ENCODE results near the gene METTL23.
A peak's percentile ranks its signal among the peaks of the same experiment; 100 is the strongest.

The METTL23 gene, protein sequence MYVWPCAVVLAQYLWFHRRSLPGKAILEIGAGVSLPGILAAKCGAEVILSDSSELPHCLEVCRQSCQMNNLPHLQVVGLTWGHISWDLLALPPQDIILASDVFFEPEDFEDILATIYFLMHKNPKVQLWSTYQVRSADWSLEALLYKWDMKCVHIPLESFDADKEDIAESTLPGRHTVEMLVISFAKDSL

DNA sequence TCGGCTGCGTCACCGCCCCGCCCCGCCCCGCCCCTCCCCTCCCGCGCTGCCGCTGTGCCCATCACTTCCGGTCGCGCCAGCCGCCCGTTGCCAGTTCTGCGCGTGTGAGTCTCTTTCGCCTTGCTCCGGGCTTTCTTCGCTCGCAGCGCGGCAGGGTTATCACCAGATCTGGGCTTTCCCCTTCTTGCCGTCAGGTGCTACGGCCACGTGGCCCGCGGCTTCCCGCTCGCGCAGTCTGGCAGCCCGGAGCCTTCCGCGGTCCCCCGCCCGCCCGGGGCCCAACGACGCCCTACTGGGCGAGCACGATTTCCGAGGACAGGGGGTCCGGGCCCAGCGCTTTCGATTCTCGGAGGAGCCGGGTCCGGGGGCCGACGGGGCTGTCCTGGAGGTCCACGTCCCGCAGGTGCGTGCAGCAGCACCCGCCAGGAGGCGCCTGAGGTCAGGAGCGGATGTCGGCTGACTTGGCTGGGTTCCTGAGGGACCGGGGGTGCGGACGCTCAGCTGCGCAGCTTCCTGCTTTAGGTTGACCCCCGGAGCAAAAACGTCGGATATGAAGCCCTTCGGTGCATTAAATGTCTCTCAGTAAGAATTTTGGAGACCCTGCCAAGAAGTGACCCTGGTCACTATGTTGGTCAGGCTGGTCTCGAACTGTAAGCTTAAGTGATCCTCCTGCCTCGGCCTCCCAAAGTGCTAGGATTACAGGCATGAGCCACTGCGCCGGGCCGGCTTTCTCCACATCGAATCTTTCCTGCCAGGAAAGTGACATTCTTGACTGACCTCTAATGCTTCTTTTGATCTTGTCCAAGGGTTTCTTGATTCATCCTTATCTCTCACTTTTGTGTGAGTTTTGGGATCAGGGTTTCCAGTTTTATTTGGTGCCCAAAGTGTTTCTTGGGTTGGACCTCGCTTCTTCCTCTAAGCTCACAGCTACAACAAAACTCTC, at the start of gene METTL23:
Gene METTL23, plus strand, starts transcription at position 64 of the 943 bp plus-strand sequence. CDS start 2,872 bp downstream, outside the sequence.
- peak; percentile 75 for DNase-seq

- DNase-seq = no peak
These were observed 49.2 kb upstream of the METTL23 start for GRCh38 chr17:76677406-76677805.

- peak; percentile 46 for DNase-seq
These were observed 48.3 kb upstream of the METTL23 start for GRCh38 chr17:76678330-76678729.

DNA sequence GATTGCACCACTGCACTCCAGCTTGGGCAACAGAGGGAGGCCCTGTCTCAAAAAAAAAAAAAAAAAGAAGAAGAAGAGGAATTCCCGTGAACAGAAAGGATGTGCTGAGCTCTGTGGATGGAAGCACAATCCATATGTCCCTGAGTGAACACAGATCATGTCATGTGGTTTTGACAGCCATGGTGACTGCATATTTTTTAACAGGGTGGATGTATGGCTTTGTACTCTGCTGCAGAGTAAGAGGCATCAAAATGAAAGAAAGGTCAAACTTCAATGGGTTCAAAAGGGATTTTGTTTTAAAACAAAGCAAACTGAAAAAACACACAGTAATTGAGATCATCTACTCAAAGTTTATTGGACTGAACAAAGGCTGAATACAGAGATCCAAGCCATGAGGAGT, 47.4 kb upstream of the METTL23 start:
- DNase-seq = no peak

DNA sequence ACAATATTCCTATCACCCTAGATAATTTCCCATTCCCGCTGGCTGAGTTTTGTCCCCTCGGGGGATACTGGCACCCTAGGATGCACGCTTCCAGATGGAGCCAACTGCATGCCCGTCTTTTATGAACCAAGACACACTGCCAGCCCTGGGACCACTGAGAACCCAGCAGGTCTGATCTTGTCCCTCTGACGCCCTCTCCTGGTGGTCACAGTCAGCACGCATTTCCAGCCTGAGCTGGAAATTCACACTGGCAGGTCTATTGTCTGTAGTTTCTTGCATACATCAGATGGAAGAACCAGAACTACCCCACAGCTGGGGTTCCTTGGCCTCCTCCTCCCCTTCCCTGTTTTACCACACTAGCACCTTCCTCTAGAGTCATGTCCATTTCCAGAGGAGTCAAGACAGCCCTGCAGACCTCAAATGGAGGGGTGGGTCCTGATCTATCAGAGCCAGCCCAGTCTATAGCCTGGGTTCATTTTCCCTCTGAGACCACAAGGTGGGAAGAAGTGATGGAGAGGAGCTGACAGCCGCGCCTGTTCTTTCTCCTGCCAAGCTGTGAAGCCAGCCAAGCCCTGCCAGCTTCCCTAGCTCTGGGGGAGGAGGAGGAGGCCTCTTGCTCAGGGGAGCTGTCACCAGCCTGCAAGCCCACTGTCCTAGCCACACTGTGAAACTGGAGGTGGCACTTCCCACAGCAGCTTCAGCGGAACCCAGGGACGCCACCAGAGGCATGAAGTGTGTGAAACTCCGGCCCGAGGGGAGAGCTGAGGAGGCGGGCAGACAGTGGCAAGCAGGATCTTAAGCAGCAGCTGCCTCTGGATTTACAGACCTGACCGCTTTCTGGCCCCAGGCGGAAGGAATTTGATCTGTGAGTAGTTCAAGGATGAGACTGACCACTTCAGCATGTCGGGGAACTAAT, 45.2 kb upstream of the METTL23 start:
- DNase-seq = peak; percentile 62

- no peak for DNase-seq
These were observed 44.3 kb upstream of the METTL23 start for GRCh38 chr17:76682296-76682695.

DNA sequence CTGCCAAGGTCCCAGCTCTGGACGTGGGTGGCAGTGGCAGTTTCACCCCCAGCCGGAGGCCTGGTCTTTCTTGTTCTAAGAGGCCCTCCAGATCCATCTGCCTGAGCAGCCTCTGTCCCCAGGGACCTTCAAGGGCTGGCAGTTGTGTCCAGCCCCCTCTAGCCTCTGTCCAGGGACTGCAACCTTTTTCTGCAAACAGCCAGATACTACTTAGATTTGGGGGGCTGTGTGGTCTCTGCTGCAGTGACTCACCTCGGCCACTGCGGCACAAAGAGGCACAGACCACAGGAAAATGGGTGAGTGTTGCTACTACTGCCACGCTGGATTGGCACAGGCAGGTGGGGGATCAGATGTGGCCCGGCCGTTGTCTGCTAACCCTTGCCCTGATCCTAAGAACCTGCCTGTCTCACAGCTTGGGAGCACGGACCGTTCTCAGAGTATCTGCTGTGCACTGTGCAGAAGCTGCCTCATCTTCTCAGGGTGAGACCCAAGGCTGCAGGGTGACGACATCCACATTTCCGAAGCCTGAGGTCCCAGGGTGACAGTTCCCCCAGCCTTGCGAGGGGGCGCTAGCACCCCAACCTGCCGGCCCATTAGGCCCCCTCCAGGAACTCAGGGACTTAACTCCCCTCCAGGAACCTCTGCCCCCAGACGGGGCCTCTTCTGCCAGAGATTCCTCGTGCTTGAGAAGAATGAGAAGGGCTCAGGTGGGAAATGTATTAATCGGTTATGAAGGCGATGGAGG, 43.5 kb upstream of the METTL23 start:
- no peak for DNase-seq

- DNase-seq = no peak
These were observed 42.5 kb upstream of the METTL23 start for GRCh38 chr17:76683921-76684745.

GRCh38 chr17:76684756-76685155, 41.9 kb upstream of the METTL23 start:
- DNase-seq = no peak

- DNase-seq = no peak
These were observed 41.3 kb upstream of the METTL23 start for GRCh38 chr17:76685366-76685765.

- no peak for DNase-seq
These were observed 40.8 kb upstream of the METTL23 start for GRCh38 chr17:76685846-76686245.

DNA sequence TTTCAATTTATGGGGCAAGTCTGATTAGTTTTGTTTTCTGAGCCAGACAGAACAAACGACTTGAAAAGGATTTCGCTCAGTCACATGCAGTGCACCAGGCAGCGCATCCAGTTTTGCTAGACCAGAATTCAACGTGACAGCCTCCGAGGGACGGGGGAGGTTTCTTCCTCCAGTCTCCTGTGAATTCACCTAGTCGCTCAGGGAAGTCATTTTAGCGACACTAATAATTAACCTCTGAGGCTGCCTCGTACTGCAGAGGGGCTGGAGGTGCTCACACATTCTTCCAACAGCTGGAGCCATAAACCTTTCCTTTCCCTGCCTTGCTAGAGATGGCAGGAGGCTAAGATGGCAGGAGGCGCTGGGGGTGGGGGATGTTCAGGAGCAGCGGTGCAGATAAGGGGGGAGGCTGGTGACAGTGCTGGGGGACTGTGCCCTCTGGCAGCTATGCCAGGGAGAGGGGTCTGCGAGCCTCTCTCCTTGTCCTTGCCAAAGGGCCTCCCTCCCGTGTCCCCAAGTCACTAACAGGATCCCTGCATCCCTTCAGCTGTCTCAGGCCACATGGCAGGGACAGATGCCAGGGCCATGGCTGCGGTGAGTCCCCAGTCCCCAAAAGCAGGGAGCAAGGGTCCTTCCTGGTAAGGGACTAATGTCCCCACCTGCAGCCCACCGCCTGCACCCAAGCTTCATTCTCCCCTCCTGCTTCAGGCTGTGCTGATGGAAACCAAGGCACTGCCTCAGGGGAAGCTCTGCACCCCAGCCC, 39.9 kb upstream of the METTL23 start:
- no peak for DNase-seq

DNA sequence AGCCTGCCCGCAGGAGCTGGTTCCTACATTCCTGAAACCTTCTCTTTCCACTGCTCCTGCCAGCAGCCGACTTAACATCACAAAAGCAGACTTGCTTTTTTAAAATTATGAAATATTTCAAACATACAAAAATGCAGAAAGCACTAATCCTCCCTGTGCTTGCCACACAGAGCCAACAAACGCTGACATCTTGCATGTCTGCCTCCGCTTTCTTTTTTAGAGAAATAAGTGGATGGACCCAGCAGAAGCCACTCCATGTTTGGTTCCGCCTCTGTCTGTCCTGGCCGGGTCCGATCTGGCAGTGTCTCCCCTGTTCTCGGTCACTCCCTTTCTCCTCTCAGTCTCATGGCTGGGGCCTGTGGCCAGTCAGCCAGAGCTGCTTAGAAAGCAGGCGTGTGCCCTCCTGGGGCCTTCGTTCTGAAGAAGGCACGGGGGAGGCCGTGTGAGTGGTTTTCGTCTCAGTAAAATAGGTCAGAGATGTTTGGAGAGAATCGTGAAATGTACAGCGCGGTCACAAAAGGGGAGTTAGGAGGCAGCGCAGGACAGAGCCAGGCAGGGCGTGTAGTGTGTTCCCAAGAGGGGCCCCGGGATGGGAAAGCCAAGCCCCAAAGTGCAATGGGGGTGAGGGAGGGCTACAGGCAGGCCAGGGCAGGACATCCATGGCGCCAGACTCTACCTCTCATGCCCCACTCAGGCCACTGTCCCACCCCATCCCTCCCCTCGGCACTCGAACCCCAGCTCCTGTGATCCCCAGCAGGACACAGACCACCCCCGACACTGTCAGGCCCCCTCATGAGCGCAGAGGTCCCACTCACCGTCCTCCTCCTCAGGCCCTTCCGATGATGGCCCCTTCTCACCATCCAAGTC, 39.1 kb upstream of the METTL23 start:
- DNase-seq = no peak

- DNase-seq = no peak
These were observed 38.4 kb upstream of the METTL23 start for GRCh38 chr17:76688165-76688622.

DNA sequence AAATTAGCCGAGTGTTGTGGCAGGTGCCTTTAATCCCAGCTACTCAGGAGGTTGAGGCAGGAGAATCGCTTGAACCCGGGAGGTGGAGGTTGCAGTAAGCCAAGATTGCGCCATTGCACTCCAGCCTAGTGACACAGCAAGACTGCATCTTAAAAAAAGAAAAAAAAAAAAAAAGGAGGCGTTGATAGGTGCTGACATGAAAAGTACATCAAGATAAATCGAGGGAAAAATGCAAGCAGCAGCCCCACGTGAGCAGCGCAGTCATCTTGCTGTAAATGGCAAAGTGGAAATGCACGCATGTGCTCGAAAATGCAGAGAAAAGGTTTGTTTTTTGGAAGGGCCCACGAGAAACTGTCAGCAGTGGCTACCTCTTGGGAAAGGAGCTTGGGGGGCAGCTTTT, 36.8 kb upstream of the METTL23 start:
- DNase-seq = no peak

DNA sequence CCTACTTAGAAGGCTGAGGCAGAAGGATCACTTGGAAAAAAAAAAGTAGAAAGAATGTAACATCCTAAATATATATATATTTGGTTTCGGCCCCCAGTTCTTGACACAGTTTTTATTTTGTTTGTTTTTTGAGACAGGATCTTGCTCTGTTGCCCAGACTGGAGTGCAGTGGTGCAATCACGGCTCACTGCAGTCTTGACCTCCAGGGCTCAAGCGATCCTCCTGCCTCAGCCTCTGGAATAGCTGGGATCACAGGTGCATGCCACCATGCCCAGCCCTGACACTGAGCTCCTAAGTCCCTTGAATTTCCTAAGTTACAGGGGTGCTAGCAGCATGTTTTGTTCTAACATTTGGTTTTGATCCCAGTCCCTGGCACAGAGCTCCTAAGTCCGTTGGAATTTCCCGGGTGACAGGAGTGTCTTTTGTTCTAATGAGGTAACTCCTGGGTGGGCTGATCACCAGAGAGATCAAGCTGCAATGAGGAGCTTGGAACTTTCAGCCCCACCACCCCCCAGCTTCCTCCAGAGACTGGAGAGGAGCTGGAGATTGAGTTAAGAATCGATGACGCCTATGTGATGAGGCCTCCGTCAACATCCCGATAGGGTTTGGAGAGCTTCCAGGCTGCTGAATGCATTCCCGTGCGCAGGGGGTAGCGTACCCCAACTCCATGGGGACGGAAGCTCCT, 35.9 kb upstream of the METTL23 start:
- DNase-seq = no peak

DNA sequence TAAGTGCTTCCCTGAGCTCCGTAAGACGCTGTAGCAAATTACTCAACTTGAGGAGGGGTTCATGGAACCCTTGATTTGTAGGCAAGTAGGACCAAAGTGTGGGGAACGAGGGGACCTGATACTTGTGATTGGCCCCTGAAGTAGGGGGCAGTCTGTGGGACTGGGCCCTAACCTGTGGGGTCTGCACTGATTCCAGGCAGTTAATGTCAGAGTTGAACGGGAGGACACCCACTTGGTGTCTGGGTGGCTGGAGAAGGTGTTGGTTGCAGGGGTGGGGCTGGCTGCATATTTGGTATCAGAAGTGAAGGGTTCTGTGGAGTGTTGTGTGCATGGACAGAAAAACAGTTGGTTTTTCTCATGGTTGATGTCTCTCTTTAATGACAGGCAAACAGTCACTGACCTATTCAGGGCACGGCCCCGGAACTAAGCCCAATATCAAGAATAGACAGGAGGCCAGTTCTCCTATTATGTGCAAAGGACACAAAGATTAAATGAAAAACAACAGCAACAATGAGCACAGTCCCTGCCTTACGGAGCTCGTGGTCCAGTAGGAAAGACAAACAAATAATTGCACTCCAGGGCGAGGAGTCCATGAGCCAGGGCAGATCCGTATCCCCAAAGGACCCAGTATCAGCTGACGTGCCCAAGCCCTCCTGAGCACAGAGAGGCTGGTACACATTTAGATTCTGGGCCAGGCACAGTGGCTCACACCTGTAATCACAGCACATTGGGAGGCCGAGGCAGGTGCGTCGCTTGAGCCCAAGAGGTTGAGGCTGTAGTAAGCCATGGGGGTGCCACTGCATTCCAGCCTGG, 35.1 kb upstream of the METTL23 start:
- DNase-seq = no peak
